Measurements from ENCODE around the gene LSM4.

LSM4 gene

GRCh38 chr19:18271433-18271841 is 51.4 kb downstream of the LSM4 start:
- no peak for DNase-seq

GRCh38 chr19:18270326-18270725 is 52.5 kb downstream of the LSM4 start:
- DNase-seq = no peak

- DNase-seq = no peak
Measured at GRCh38 chr19:18269070-18269723, 53.7 kb downstream of the LSM4 start.

- no peak for DNase-seq
Measured at GRCh38 chr19:18266771-18267686, 55.8 kb downstream of the LSM4 start.

GRCh38 chr19:18265582-18265981 is 57.3 kb downstream of the LSM4 start:
- no peak for DNase-seq

GRCh38 chr19:18264971-18265540 is 57.8 kb downstream of the LSM4 start:
- DNase-seq = no peak

- no peak for DNase-seq
Measured at GRCh38 chr19:18264137-18264854, 58.6 kb downstream of the LSM4 start.

- no peak for DNase-seq
Measured at GRCh38 chr19:18263324-18264136, 59.3 kb downstream of the LSM4 start.

- no peak for DNase-seq
Measured at GRCh38 chr19:18262917-18263316, 60.0 kb downstream of the LSM4 start.

- DNase-seq = no peak
Measured at GRCh38 chr19:18262144-18262543, 60.7 kb downstream of the LSM4 start.

GRCh38 chr19:18261474-18261873 is 61.4 kb downstream of the LSM4 start:
- no peak for DNase-seq

GRCh38 chr19:18259893-18260292 is 63.0 kb downstream of the LSM4 start:
- no peak for DNase-seq

- DNase-seq = no peak
Measured at GRCh38 chr19:18257503-18258470, 65.1 kb downstream of the LSM4 start.
